ENCODE measurements around the gene ALKBH5. TPM values are rescaled to one million over a fixed set of nuclear protein-coding genes. Genes with fewer than 3 reads are reported as not detected.
A peak's percentile ranks its signal among the peaks of the same experiment; 100 is the strongest.

Gene ALKBH5
- total RNA-seq (2014; rRNA removed; shearing (Covaris generic)) = 85.5 and 97.6 TPM in 2 replicates
- 99.1 and 105 TPM in 2 replicates for polyA plus RNA-seq (2015; cell fraction: cytosol; rRNA removed)
- 19.7 and 21.3 TPM in 2 replicates for polyA plus RNA-seq (2015; cell fraction: nucleus; rRNA removed)

DNA sequence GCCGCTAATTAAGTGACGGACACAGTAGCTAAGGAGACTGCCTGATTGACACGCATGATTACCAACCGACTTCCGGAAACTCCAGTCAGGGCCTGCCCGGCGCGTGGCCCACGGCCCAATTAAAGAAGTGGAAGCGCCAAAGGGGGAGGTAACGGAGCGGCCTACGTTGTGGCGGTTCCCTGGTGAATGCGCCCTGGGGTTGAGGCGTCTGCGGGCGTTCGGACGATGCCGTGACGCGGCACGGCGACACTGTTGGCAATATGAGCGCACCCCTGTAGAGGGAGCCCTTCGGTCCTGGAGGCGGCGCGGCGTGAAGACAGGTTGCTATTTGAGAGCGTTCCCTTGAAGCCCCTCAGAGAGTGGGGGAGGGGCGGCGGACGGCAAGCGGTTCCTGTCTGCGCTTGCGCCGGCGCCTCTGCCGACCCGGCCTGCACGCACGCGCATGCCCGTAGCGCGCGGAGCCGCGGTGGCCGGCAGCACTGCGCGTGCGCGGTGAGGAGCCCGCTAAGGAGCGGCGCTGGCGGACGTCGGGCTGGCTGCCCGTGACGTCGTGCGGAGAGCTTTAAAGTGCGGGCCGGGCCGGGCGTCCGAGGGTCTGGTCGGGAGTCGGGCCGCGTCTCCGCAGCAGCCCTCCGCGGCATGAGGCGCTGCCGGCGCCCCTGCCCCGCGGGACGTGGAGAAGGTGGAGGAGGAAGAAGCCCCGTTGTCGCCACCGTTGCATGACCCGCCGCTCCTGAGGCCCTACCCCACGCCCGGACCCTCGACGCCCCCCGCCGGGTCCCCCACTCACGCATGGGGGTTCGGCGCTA is at the start of gene ALKBH5:
Gene ALKBH5, plus strand, starts transcription at position 495 of the 809 bp plus-strand sequence. CDS start 416 bp downstream, outside the sequence.
- in situ Hi-C loops (cut with HindIII; ENCODE audit: low pct_unique_long_range_greater_than_20kb, low sequenced_read_pairs) = no loop called here

DNA sequence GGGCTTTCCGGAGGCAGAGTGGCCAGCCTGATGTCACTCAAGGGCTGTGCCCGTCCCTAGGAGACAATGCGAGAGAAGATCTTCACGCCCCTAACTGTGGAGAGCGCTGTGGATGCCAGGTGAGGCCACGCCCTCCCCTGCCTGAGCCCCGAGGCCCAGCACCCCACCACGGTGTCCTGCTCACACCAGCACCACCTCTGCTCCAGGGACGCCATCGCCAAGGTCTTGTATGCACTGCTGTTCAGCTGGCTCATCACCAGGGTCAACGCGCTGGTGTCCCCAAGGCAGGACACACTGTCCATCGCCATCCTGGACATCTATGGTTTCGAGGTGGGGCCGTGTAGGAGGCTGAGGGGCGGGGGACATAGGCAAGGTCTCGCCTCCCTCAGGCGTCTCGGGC is 47.3 kb upstream of the ALKBH5 start:
- DNase-seq (ENCODE audit: low read depth, low spot score) = no peak
- in situ Hi-C loops (cut with HindIII; ENCODE audit: low pct_unique_long_range_greater_than_20kb, low sequenced_read_pairs) = no loop called here

More for the DNA sequence above, at the start of gene ALKBH5:
- peak; percentile 99 for DNase-seq (ENCODE audit: low read depth, low spot score)

DNA sequence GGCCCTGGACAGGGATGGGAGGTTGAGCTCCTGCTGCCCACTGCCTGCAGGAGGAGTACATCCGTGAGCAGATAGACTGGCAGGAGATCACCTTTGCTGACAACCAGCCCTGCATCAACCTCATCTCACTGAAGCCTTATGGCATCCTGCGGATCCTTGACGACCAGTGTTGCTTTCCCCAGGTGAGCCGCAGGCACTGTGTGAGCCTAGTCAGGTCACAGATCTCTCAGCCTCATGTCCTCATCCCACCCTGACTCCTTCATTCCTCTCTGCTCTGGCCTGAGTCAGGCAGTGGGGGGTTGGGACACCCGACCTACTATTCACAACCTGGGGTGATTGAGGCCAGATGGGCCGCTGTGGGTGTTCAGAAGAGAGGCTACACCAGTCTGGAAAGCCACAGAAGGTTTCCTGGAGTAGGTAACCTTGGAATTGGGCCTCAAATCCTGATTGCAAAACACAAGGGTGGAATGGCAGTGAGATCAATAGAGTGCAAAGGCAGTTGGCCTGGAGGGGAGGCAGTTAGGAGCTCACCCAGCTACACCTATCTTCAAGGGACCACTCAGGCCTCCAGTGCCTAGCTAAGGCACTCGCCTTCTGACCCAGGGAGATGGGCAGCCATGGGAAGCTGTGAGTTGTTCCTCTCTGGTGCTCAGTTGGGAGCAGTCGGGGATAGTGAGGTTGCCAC is 45.4 kb upstream of the ALKBH5 start:
- in situ Hi-C loops (cut with HindIII; ENCODE audit: low pct_unique_long_range_greater_than_20kb, low sequenced_read_pairs) = no loop called here
- DNase-seq (ENCODE audit: low read depth, low spot score) = no peak

DNA sequence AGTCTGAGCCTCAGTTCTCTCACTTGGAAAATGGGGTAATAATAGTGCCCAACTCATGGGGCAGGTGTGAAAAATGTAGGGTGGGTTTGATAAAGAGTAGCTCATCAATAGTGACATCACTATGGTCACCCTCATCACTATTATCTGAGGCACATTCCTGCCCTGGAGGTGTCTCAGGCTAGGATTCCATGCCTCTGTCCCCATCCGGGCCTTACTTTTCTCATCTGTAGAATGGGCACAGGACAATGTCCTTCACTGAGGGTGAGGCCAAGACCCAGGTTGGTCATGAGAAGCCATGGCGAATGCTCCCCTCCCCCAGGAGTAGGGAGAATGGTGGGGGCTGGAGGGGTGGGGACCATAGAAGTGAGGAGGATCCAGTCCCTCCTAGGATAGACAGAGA is 44.5 kb upstream of the ALKBH5 start:
- DNase-seq (ENCODE audit: low read depth, low spot score) = no peak
- in situ Hi-C loops (cut with HindIII; ENCODE audit: low pct_unique_long_range_greater_than_20kb, low sequenced_read_pairs) = no loop called here

DNA sequence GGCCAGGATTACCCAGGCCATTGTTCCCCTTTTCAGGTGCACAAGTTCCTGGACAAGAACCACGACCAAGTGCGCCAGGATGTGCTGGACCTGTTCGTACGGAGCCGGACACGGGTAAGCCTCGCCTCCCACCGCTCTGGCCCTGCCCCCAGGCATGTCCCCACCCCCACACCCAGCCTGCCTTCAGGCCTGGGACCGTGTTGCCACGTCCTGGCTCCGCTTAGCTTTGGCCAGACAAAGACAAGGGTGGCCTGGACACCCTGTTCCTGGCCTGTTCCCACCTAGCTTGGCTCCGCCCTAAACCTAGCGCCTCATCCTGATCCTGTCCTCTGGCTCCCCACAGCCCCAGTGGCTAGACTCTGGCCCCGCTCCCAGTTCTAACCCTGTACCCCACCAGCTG is 44.1 kb upstream of the ALKBH5 start:
- in situ Hi-C loops (cut with HindIII; ENCODE audit: low pct_unique_long_range_greater_than_20kb, low sequenced_read_pairs) = no loop called here

DNA sequence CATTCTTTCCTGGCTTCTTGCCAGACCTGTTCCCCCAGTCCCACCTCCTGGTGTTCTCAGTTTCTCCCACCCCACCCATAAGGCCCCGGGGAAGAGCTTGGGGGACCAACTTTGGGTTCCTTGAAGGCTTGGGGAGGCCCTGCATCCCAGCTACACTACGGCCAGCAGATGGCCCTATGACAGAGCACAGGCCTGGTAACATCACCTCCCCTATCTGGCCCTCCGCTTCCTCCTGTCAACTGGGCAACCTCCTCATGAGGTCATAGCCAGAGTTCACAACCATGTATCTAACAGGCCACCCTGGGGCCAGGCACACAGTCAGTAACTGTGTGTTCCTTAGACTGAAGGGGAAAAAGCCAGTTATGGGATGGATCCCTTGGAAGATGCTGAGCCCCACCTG is 43.7 kb upstream of the ALKBH5 start:
- in situ Hi-C loops (cut with HindIII; ENCODE audit: low pct_unique_long_range_greater_than_20kb, low sequenced_read_pairs) = no loop called here
- DNase-seq (ENCODE audit: low read depth, low spot score) = peak; percentile 28

More for the DNA sequence above, 44.1 kb upstream of the ALKBH5 start:
- DNase-seq (ENCODE audit: low read depth, low spot score) = no peak

DNA sequence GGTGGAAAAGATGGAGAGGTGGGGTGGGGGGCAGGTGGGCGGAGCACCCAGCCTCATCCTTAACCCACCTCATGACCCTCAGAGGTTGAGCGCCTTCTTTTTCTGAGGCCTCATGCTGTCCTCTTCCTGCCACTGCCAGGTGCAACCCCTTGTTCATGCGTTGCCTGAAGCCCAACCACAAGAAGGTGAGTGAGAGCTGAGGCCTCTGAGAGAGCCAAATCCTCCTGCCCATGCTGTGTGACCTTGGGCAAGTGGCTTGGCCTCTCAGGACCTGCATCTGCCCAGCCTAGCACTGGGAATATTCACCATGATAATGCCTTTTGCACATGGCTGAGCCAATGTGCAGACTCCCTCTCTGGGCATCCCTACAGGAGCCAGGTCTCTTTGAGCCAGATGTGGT is 43.0 kb upstream of the ALKBH5 start:
- in situ Hi-C loops (cut with HindIII; ENCODE audit: low pct_unique_long_range_greater_than_20kb, low sequenced_read_pairs) = no loop called here
- no peak for DNase-seq (ENCODE audit: low read depth, low spot score)

DNA sequence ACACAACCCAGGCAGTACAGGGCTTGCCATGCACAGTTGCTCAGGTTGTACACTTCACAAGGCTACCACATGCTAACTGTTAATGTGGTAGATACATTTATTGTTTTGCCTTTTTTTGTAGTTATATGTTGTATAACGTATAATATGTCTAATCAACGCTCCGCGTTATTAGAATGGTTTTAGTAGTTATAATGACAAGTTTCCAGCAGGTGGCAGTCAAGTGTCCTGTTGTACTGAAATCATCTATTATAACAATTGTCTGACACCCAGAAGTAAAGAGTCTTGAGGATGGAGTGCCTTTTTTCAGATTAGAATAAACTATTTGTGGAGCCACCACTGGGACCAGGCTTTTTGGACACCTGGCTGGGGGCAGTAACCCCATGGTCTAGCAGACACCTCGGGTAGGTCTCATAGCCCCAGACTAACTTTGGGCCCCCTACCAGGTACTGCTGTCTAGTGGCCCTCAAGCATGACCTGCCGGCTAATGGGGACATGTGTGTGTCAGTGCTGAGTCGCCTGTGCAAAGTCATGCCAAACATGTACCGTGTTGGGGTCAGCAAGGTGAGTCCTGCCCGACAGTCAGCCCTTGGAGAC is 42.3 kb upstream of the ALKBH5 start:
- peak; percentile 70 for DNase-seq (ENCODE audit: low read depth, low spot score)

DNA sequence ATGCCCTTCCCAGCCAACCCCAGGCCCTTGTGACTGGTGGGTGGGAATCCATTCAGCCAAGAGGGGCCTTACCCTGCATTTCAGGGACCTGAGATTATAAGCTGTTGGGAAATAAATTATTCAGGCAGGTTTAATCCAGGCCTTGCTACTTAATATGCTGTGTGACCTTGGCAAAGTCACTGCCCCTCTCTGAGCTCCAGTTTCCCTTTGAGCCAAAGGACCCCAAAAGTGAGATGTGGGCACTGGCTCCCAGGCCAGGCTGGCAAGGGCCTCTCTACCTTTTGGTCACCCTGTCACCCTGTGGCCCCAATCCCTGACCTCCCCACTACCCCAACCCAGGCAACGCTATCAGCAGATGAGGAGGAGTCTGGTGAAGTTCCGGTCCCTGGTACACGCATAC is 41.2 kb upstream of the ALKBH5 start:
- DNase-seq (ENCODE audit: low read depth, low spot score) = no peak
- in situ Hi-C loops (cut with HindIII; ENCODE audit: low pct_unique_long_range_greater_than_20kb, low sequenced_read_pairs) = no loop called here

More for the DNA sequence above, 42.3 kb upstream of the ALKBH5 start:
- in situ Hi-C loops (cut with HindIII; ENCODE audit: low pct_unique_long_range_greater_than_20kb, low sequenced_read_pairs) = no loop called here

DNA sequence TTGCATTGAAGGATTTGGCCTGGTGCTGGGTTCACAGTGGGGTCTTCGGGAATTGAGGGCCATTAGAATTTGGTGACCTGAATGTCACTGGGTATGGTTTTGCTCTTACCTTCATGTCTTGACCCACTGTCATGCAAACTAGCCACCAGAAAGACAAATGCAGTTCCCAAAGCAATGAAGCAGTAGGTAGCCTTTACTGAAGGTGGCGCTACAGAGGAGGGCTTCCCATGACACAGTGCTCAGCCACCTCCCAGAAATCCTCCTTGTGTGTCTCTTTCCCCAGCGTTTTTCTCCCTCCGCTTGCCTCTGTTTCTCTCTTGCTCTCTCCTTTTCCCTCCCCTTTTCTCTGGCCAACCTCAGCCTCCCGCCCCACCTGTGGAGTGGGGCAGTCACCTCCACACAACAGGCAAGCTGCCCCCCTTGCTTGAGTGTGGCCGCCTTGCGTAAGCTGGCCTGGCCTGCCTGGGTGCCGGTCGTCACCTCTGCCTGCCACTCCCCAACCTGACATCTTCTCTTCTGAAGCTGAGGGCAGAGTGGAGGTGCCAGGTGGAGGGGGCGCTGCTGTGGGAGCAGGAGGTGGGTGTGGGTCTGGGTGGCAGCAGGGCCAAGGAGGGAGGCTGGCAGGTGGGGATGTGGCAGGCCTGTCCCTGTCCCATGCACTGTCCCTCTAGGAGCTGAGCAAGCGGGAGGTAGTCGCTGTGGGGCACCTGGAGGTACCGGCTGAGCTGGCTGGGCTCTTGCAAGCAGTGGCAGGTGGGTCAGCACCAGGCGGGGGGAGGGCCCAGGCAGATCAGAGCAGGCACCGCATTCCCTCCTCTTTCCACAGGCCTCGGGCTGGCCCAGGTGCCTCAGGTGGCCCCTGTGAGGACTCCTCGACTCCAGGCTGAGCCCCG is 40.3 kb upstream of the ALKBH5 start:
- in situ Hi-C loops (cut with HindIII; ENCODE audit: low pct_unique_long_range_greater_than_20kb, low sequenced_read_pairs) = no loop called here
- DNase-seq (ENCODE audit: low read depth, low spot score) = peak; percentile 60

DNA sequence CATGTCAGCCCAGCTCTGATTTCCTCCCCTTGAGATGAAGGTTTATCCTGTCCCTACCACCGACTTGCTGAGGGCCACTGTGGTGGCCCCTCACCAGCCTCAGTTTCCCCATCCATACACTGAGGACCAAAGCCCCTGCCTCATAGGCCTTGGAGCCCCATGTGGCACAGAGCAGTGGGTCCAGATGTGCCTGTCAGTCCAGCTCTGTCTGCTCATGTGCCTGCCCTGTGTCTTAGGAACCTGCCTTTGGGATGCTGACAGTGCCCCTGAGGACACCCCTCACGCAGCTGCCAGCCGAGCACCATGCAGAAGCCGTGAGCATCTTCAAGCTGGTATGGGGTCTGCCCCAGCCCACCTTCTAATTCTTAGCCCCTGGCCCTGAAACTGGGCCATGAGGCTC is 39.4 kb upstream of the ALKBH5 start:
- no peak for DNase-seq (ENCODE audit: low read depth, low spot score)
- in situ Hi-C loops (cut with HindIII; ENCODE audit: low pct_unique_long_range_greater_than_20kb, low sequenced_read_pairs) = no loop called here

DNA sequence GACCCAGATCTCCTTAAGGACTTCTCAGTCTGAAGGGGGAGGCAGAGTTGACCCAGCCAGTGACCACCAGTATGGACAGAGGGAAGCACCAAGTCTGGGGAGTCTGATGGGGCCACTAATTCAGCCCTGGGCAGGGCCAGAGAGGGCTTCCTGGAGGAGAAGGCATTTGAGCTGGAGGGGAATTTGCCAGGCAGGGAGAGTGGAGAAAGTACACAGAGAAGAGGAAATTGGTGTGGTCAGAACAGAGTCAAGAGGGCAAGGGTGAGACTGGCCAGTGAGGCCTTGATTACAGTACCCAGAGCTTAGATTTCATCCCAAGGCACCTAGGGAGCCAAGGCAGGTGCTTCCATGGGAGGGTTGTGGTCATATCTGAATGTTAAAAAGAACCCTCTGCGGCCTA is 38.8 kb upstream of the ALKBH5 start:
- in situ Hi-C loops (cut with HindIII; ENCODE audit: low pct_unique_long_range_greater_than_20kb, low sequenced_read_pairs) = no loop called here

DNA sequence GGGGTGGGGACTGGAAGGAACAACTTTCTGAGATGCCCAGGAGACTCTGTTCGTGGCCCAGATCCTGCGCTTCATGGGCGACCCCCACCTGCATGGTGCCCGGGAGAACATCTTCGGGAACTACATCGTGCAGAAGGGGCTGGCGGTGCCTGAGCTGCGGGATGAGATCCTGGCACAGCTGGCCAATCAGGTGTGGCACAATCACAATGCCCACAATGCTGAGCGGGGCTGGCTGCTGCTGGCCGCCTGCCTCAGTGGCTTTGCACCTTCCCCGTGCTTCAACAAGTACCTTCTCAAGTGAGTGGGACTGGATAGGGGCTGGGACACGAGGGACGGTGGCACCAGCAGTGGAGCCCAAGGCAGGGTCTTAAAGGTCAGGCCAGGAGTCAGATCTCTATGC is 37.8 kb upstream of the ALKBH5 start:
- in situ Hi-C loops (cut with HindIII; ENCODE audit: low pct_unique_long_range_greater_than_20kb, low sequenced_read_pairs) = no loop called here
- no peak for DNase-seq (ENCODE audit: low read depth, low spot score)

More for the DNA sequence above, 38.8 kb upstream of the ALKBH5 start:
- no peak for DNase-seq (ENCODE audit: low read depth, low spot score)

DNA sequence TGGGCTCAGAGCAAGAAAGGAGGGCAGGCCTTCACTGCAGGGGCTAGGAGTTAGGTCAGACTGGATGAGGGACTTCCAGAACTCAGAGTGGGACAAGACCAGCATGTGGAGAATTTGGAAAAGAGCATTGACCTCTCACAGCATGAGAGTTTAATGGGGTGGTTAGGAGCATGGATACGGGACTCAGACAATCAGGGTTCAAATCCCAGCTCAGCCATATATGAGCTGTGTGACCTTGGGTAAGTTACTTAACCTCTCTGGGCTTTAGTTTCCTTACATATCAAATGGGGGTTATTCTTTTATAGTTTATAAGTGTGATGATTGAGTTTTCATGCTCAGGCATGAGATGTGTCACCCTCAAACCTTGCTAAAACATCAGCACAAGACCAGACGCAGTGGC is 37.4 kb upstream of the ALKBH5 start:
- in situ Hi-C loops (cut with HindIII; ENCODE audit: low pct_unique_long_range_greater_than_20kb, low sequenced_read_pairs) = no loop called here
- no peak for DNase-seq (ENCODE audit: low read depth, low spot score)

DNA sequence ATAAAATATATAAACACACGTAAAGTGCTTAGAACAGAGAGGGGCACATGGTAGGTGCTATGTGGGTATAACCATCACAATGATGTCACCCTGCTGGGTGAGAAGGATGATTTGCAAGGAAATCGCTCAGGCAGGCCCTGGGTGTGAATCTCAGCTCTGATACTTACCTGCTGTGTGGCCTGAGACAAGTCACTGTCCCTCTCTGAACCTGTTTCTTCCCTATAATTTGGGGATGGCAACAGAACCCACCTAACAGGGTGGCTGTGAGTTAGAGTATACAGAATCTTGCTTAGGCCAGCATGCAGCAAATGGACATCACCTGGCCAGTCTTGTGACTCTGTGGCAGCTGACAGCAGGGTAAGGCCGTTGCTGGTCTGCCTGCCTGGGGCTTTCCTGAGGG is 36.6 kb upstream of the ALKBH5 start:
- DNase-seq (ENCODE audit: low read depth, low spot score) = no peak
- in situ Hi-C loops (cut with HindIII; ENCODE audit: low pct_unique_long_range_greater_than_20kb, low sequenced_read_pairs) = no loop called here

DNA sequence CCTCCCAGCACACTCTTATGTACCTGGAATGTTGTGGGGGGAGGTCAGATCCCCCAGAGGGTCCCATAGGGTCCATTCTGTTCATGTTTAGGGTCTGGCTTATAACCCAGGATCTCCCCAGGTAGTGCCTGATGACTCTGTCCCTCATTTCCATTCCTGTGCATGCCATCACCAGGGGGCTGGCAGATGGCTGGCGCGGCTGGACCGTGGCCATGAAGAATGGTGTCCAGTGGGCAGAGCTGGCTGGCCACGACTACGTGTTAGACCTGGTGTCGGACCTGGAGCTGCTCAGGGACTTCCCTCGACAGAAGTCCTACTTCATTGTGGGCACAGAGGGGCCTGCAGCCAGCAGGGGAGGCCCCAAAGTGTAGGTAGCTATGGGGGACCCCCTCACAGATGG is 35.0 kb upstream of the ALKBH5 start:
- DNase-seq (ENCODE audit: low read depth, low spot score) = no peak
- in situ Hi-C loops (cut with HindIII; ENCODE audit: low pct_unique_long_range_greater_than_20kb, low sequenced_read_pairs) = no loop called here

DNA sequence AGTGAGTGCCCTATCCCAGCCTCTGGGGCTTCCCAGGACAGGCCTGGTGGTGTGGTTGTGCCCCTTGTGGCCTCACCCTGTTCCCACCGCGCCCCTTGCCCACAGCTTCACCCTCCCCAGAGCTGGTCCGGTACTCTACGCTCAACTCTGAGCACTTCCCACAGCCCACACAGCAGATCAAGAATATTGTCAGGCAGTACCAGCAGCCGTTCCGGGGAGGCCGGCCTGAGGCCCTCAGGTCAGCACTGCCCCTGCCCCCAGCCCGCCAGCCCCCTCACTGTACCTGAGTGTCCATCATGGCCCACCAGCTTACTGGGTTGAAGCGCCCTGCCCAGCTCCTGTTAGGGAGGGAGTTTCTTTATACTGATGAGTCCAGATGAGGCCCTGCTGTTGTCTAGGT is 32.3 kb upstream of the ALKBH5 start:
- DNase-seq (ENCODE audit: low read depth, low spot score) = no peak
- in situ Hi-C loops (cut with HindIII; ENCODE audit: low pct_unique_long_range_greater_than_20kb, low sequenced_read_pairs) = no loop called here

DNA sequence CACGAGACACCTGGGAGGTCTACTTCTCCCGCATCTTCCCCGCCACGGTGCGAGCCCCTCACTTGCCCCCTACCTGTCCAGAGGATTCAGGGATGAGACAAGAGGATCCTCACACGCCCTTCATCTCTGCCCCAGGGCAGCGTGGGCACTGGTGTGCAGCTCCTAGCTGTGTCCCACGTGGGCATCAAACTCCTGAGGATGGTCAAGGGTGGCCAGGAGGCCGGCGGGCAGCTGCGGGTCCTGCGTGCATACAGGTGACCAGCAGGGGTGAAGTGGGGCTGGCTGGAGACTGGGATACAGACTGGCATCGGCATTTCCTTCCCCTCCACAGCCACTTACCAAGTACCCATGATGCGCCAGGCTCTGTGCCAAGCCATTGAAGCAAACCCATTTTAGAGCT is 28.4 kb upstream of the ALKBH5 start:
- in situ Hi-C loops (cut with HindIII; ENCODE audit: low pct_unique_long_range_greater_than_20kb, low sequenced_read_pairs) = no loop called here
- DNase-seq (ENCODE audit: low read depth, low spot score) = no peak

Data from SK-MEL-5 (cell line).